HEK293T (cell line): ENCODE results near the gene NDUFS3.

ENCODE experiments used
- ARNT ChIP-seq: fragments of 450-650 bp; IDR thresholded peaks from 2 replicates; pipeline ENCODE4 v1.6.1; 2017; ENCODE audit warnings: mild to moderate bottlenecking
- BHLHE40 ChIP-seq: fragments of 450-650 bp; IDR thresholded peaks from 2 replicates; pipeline ENCODE4 v1.6.1; 2016; ENCODE audit warnings: mild to moderate bottlenecking, moderate library complexity, borderline replicate concordance
- HDGF ChIP-seq: fragments of 450-650 bp; IDR thresholded peaks from 2 replicates; pipeline ENCODE4 v1.6.1; 2017; ENCODE audit warnings: antibody characterized with exemption, borderline replicate concordance
- NFRKB ChIP-seq: fragments of 450-650 bp; IDR thresholded peaks from 2 replicates; pipeline ENCODE4 v1.6.1; 2016; ENCODE audit warnings: mild to moderate bottlenecking, moderate library complexity
- SP1 ChIP-seq: fragments of 450-650 bp; IDR thresholded peaks from 2 replicates; pipeline ENCODE4 v1.6.1; 2017
- SUZ12 ChIP-seq: fragments of 450-650 bp; IDR thresholded peaks from 2 replicates; pipeline ENCODE4 v1.6.1; 2016; ENCODE audit warnings: mild to moderate bottlenecking
- TARDBP ChIP-seq: fragments of 450-650 bp; IDR thresholded peaks from 2 replicates; pipeline ENCODE4 v1.6.1; 2016

GRCh38 chr11:47589118-47589517 lies 10.2 kb downstream of the NDUFS3 start:
- TF ChIP-seq BHLHE40: no peak
- no peak for TF ChIP-seq NFRKB
- no peak for TF ChIP-seq ARNT
- no peak for TF ChIP-seq HDGF
- no peak for TF ChIP-seq SP1
- no peak for TF ChIP-seq SUZ12
- no peak for TF ChIP-seq TARDBP
